ENCODE data around the gene SMIM11. TPM values are rescaled to one million over a fixed set of nuclear protein-coding genes. Genes with fewer than 3 reads are reported as not detected.

Gene SMIM11
- total RNA-seq, 1 experiment from 2014 or later = 2.3 TPM

- H3K79me2 ChIP-seq (ENCODE audit: insufficient read depth, low read length) = no peaks in the 10 kb centered on the region
- DNase-seq = no peak
- H3K4me3 Mint-ChIP-seq = no peak overlapping the region
Measured at GRCh38 chr21:34364921-34365320, 10.4 kb upstream of the SMIM11 start.

More at GRCh38 chr21:34364921-34365320, 10.4 kb upstream of the SMIM11 start:
- TF ChIP-seq CTCF (conservative IDR thresholded peaks at IDR 0.05) = no peak
- no peak overlapping the region for H2BK20ac ChIP-seq (ENCODE audit: low read depth, low read length, poor library complexity, severe bottlenecking)
- no peak overlapping the region for H2BK15ac ChIP-seq (ENCODE audit: low read depth, low read length)
- no peaks in the 10 kb centered on the region for H3K27me3 ChIP-seq (ENCODE audit: insufficient read depth, low read length)
- no peak overlapping the region for H2BK5ac ChIP-seq (ENCODE audit: insufficient read length, low read length)
- no peak overlapping the region for H4K5ac ChIP-seq (ENCODE audit: insufficient read length, low read depth, low read length)
- no peak overlapping the region for H3K23ac ChIP-seq (ENCODE audit: insufficient read length, low read depth, low read length)
- Mint-ChIP-seq H3K4me1 (peaks cover 9 to 10% of the 10 kb centered on the region in 2 experiments), H3K9me3 (no peaks in the 10 kb centered on the region), H3K27ac (no peak overlapping the region), H3K27me3 (ENCODE audit: low read depth) (no peaks in the 10 kb centered on the region; the same call in 1 of the 2 replicates), H3K36me3 (ENCODE audit: insufficient read depth in 1 of 3, low read depth in 3 of 3) (no peaks in the 10 kb centered on the region)
- no peak overlapping the region for H2AFZ ChIP-seq (ENCODE audit: low read length)
- H3T11ph ChIP-seq (ENCODE audit: low read length) = no peak overlapping the region
- no peak overlapping the region for H3K9ac ChIP-seq (ENCODE audit: extremely low read depth, insufficient read length, low read length)
- no peak overlapping the region for H4K8ac ChIP-seq (replicated peaks; ENCODE audit: insufficient read length, low read depth, low read length)
- no peak overlapping the region for H4K91ac ChIP-seq (ENCODE audit: insufficient read length, low read depth, low read length)
- no peak overlapping the region for H2BK12ac ChIP-seq (ENCODE audit: insufficient read length, low read depth, low read length)
- no peak overlapping the region for H3K14ac ChIP-seq (ENCODE audit: insufficient read depth, low read length)
- H2AK5ac ChIP-seq (ENCODE audit: insufficient read length, low read length) = no peak overlapping the region
- no peaks in the 10 kb centered on the region for H3K4me1 ChIP-seq (ENCODE audit: insufficient read depth, low read length)
- H3K27ac ChIP-seq (ENCODE audit: insufficient read length, low read depth, low read length) = no peak overlapping the region
- H3K23me2 ChIP-seq (ENCODE audit: insufficient read length, low read depth, low read length, poor library complexity, severe bottlenecking) = no peaks in the 10 kb centered on the region
- no peaks in the 10 kb centered on the region for H3K79me1 ChIP-seq (ENCODE audit: insufficient read depth, low read depth, low read length, poor library complexity, severe bottlenecking)
- H3K18ac ChIP-seq (ENCODE audit: insufficient read length, low read depth, low read length) = no peak overlapping the region
- no peak overlapping the region for H3K4ac ChIP-seq (ENCODE audit: low read depth, low read length)
- H3K9me3 ChIP-seq (ENCODE audit: control insufficient read depth, low read depth, low read length) = no peaks in the 10 kb centered on the region
- H2BK120ac ChIP-seq (ENCODE audit: low read depth, low read length, poor library complexity, severe bottlenecking) = no peak overlapping the region
- H4K20me1 ChIP-seq (ENCODE audit: control insufficient read depth, insufficient read depth, insufficient read length) = no peaks in the 10 kb centered on the region
- H3K56ac ChIP-seq (ENCODE audit: insufficient read length, low read depth, low read length) = no peak overlapping the region
- no peak overlapping the region for H3K4me2 ChIP-seq (ENCODE audit: insufficient read depth, insufficient read length, low read length)

Measured in H9 (cell line).